NAMALWA (cell line): ENCODE measurements around the gene MEF2C.

Source experiments
- DNase-seq: peaks from one replicate; pipeline ENCODE4 v3.0.0-alpha.2; 2015; ENCODE audit warnings: low spot score

The MEF2C gene

GRCh38 chr5:88675168-88675707, 207.7 kb downstream of the MEF2C start:
- no peak for DNase-seq

GRCh38 chr5:88674356-88675167, 208.4 kb downstream of the MEF2C start:
- no peak for DNase-seq

- no peak for DNase-seq
Measured at GRCh38 chr5:88673253-88674105, 209.5 kb downstream of the MEF2C start.

- DNase-seq: no peak
Measured at GRCh38 chr5:88672644-88673252, 210.2 kb downstream of the MEF2C start.

GRCh38 chr5:88671505-88672499, 211.2 kb downstream of the MEF2C start:
- DNase-seq: no peak

GRCh38 chr5:88671106-88671504, 211.9 kb downstream of the MEF2C start:
- DNase-seq: no peak

GRCh38 chr5:88670461-88670860, 212.5 kb downstream of the MEF2C start:
- DNase-seq: no peak

GRCh38 chr5:88669371-88670050, 213.5 kb downstream of the MEF2C start:
- no peak for DNase-seq

- no peak for DNase-seq
Measured at GRCh38 chr5:88667496-88668201, 215.3 kb downstream of the MEF2C start.
